ENCODE measurements around the gene ZNF208. TPM values are rescaled to one million over a fixed set of nuclear protein-coding genes. Genes with fewer than 3 reads are reported as not detected.

The ZNF208 gene
- total and polyA plus RNA-seq, 2 donors (not counting 3 experiments of a cell fraction or from before 2014, with no cell fraction given) = not detected

- H3K9me3 ChIP-seq (replicated peaks; ENCODE audit: control insufficient read depth, insufficient read depth, low read length) = peaks cover 10% of the 10 kb centered on the region
- H3K9me1 ChIP-seq (replicated peaks; ENCODE audit: control insufficient read depth, extremely low read depth, insufficient read depth, low read length) = no peaks in the 10 kb centered on the region
- POLR2A ChIA-PET = no interaction called here
- H2AFZ ChIP-seq (ENCODE audit: low read depth, low read length) = no peak overlapping the region
- no peak overlapping the region for H3K27ac ChIP-seq (ENCODE audit: insufficient read depth, low read depth, low read length)
- no peak for DNase-seq (ENCODE audit: low read depth, low spot score)
- no peaks in the 10 kb centered on the region for H3K79me2 ChIP-seq (ENCODE audit: control insufficient read depth, insufficient read depth, low read length)
- dilution Hi-C loops (cut with MboI; ENCODE audit: extremely low pct_ligation_motif_present, low sequenced_read_pairs) = no loop called here
- intact Hi-C loops (cut with micrococcal nuclease) = no loop called here
- no peak overlapping the region for H3K9ac ChIP-seq (replicated peaks; ENCODE audit: extremely low read depth, insufficient read depth, low read length)
- H3K36me3 ChIP-seq (ENCODE audit: control insufficient read depth in 2 of 2, extremely low read depth in 1 of 2, insufficient read depth in 2 of 2, low read length in 2 of 2) = no peaks in the 10 kb centered on the region
- H3K27me3 ChIP-seq (ENCODE audit: control insufficient read depth in 2 of 2, insufficient read depth in 2 of 2, low read length in 2 of 2) = no peaks in the 10 kb centered on the region
- no peak for FAIRE-seq
- H3K4me3 ChIP-seq (replicated peaks in 1 of 3; ENCODE audit: insufficient read depth in 1 of 3, low read depth in 1 of 3, low read length in 3 of 3) = no peak overlapping the region
- no TSS peak for BruUV-seq (replicated peaks)
- H3K4me2 ChIP-seq (ENCODE audit: insufficient read depth, low read length) = no peak overlapping the region
- no peaks in the 10 kb centered on the region for H3K4me1 ChIP-seq (ENCODE audit: control insufficient read depth, extremely low read depth, insufficient read depth, low read length)
- CTCF ChIA-PET = no interaction called here
- H4K20me1 ChIP-seq (replicated peaks; ENCODE audit: control insufficient read depth, extremely low read depth, insufficient read depth, low read length) = no peaks in the 10 kb centered on the region
- no peak for TF ChIP-seq CTCF (IDR thresholded peaks at IDR 0.05; ENCODE audit: extremely low read depth in 1 of 2, insufficient read depth in 1 of 2, low read depth in 1 of 2, low read length in 2 of 2)
- TF ChIP-seq FOS (IDR thresholded peaks at IDR 0.05; ENCODE audit: borderline replicate concordance, insufficient read depth, low read length) = no peak
- no peak for TF ChIP-seq POLR2AphosphoS5 (IDR thresholded peaks at IDR 0.05; ENCODE audit: insufficient read depth, low read depth, low read length)
- TF ChIP-seq JUN (IDR thresholded peaks at IDR 0.05; ENCODE audit: borderline replicate concordance, insufficient read depth, insufficient read length, low read depth) = no peak
- no peak for TF ChIP-seq GATA2 (IDR thresholded peaks at IDR 0.05; ENCODE audit: insufficient read depth, insufficient read length, low read depth, low read length)
- TF ChIP-seq EZH2 (IDR thresholded peaks at IDR 0.05; ENCODE audit: borderline replicate concordance, low read depth, low read length, severe bottlenecking) = no peak
- no peak for TF ChIP-seq MYC (IDR thresholded peaks at IDR 0.05; ENCODE audit: low read depth, low read length)
- TF ChIP-seq MAX (IDR thresholded peaks at IDR 0.05; ENCODE audit: insufficient read depth, insufficient read length) = no peak
- TF ChIP-seq POLR2A (IDR thresholded peaks at IDR 0.05; ENCODE audit: low read depth, low read length) = no peak
Measured at GRCh38 chr19:21907516-21907915, 103.2 kb downstream of the ZNF208 start.
